Mucosa of stomach (tissue), 1 donor: Measurements from ENCODE around the gene CTCF.
"Not testable (repeated sequence)": the region's sequence is repeated elsewhere in the genome, so short reads cannot be mapped to it uniquely, and the experiment has no call there.

Source experiments
- H3K27me3 ChIP-seq: one replicate; pipeline ENCODE4 v1.7.0; 2013; ENCODE audit warnings: mild to moderate bottlenecking, low read length; ENCODE audit not compliant: control insufficient read depth, insufficient read depth
- H3K36me3 ChIP-seq: one replicate; pipeline ENCODE4 v1.7.0; 2013; ENCODE audit warnings: low read length; ENCODE audit not compliant: control insufficient read depth, insufficient read depth
- H3K4me1 ChIP-seq: one replicate; pipeline ENCODE4 v1.7.0; 2013; ENCODE audit warnings: mild to moderate bottlenecking, low read length; ENCODE audit not compliant: control insufficient read depth, insufficient read depth
- H3K4me3 ChIP-seq: one replicate; pipeline ENCODE4 v1.7.0; 2013; ENCODE audit warnings: low read length
- H3K9ac ChIP-seq: one replicate; pipeline ENCODE4 v1.7.0; 2013; ENCODE audit warnings: mild to moderate bottlenecking, low read length, moderate library complexity
- H3K9me3 ChIP-seq: one replicate; pipeline ENCODE4 v1.7.0; 2013; ENCODE audit warnings: mild to moderate bottlenecking, low read length, moderate library complexity; ENCODE audit not compliant: control insufficient read depth
- donor health status: Pancreatic carcinoma.

The CTCF gene, protein sequence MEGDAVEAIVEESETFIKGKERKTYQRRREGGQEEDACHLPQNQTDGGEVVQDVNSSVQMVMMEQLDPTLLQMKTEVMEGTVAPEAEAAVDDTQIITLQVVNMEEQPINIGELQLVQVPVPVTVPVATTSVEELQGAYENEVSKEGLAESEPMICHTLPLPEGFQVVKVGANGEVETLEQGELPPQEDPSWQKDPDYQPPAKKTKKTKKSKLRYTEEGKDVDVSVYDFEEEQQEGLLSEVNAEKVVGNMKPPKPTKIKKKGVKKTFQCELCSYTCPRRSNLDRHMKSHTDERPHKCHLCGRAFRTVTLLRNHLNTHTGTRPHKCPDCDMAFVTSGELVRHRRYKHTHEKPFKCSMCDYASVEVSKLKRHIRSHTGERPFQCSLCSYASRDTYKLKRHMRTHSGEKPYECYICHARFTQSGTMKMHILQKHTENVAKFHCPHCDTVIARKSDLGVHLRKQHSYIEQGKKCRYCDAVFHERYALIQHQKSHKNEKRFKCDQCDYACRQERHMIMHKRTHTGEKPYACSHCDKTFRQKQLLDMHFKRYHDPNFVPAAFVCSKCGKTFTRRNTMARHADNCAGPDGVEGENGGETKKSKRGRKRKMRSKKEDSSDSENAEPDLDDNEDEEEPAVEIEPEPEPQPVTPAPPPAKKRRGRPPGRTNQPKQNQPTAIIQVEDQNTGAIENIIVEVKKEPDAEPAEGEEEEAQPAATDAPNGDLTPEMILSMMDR

DNA sequence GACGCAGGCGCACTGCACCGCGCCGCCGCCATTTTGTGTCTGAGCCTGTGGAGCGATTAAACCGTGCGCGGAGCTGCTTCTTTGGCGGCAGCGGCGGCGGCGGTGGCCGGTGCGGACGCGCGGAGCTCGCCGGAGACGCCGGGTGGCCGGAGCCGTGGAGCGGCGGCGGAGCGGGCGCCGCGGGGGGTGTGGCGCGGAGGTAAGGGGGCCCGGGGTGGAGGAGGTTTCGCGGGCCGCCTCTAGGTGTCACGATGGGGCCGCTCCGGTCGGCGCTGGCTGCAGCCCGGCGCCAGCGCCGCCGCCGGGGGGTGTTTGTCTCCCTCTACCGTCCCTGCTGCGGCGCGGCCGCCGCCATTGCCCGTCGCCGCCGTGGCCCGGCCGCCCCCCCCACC, at the start of gene CTCF:
TSS of gene CTCF (plus strand) at position 1 of the 392 bp plus-strand sequence. CDS start 48,307 bp downstream, outside the sequence.
- peaks cover 14% of the 10 kb centered on the region for H3K4me1 ChIP-seq
- peak within 1 kb of the TSS; percentile 38 for H3K4me3 ChIP-seq
- no peaks in the 10 kb centered on the region for H3K36me3 ChIP-seq
- H3K9me3 ChIP-seq = no peaks in the 10 kb centered on the region
- H3K27me3 ChIP-seq = no peaks in the 10 kb centered on the region
- peak within 1 kb of the TSS; percentile 91 for H3K9ac ChIP-seq

DNA sequence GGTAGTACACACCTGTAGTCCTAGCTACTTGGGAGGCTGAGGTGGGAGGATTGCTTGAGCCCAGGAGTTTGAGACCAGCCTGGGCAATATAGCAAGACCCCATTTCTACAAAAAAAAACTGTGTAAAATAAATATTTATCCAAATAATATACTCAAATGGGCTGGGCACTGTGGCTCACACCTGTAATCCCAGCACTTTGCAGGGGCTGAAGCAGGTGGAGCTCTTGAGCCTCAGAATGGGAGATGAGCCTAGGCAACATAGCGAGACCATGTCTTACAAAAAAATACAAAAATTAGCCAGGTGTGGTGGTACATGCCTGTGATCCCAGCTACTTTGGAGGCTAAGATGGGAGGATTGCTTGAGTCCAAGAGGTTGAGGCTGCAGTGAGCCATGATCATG, 48.4 kb upstream of the CTCF start:
- H3K36me3 ChIP-seq, H3K9ac ChIP-seq, H3K4me1 ChIP-seq, H3K9me3 ChIP-seq, H3K27me3 ChIP-seq, H3K4me3 ChIP-seq: not testable (repeated sequence)

DNA sequence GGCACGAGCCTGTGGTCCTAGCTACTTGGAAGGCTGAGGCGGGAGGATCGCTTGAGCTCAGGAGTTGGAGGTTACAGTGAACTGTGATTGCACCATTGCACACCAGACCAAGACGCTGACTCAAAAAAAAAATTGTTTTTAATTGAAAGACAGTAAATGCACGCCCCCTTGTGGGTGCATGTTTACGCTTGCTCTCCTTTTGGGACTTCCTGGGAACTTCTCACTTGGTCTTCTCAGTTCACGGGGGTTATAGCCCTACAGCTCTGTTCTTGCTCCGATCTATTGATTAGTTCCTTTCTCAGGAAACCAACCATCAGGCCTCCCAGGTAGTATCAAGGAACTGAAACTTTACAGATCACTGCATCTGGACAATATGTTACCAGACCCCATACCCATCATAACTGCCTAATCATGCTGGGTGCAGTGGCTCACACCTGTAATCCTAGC, 47.9 kb upstream of the CTCF start:
- Histone ChIP-seq H3K4me3 (no peak overlapping the region), H3K27me3 (no peaks in the 10 kb centered on the region), H3K4me1 (no peaks in the 10 kb centered on the region), H3K9me3 (no peaks in the 10 kb centered on the region), H3K36me3 (no peaks in the 10 kb centered on the region), H3K9ac (no peak overlapping the region)

DNA sequence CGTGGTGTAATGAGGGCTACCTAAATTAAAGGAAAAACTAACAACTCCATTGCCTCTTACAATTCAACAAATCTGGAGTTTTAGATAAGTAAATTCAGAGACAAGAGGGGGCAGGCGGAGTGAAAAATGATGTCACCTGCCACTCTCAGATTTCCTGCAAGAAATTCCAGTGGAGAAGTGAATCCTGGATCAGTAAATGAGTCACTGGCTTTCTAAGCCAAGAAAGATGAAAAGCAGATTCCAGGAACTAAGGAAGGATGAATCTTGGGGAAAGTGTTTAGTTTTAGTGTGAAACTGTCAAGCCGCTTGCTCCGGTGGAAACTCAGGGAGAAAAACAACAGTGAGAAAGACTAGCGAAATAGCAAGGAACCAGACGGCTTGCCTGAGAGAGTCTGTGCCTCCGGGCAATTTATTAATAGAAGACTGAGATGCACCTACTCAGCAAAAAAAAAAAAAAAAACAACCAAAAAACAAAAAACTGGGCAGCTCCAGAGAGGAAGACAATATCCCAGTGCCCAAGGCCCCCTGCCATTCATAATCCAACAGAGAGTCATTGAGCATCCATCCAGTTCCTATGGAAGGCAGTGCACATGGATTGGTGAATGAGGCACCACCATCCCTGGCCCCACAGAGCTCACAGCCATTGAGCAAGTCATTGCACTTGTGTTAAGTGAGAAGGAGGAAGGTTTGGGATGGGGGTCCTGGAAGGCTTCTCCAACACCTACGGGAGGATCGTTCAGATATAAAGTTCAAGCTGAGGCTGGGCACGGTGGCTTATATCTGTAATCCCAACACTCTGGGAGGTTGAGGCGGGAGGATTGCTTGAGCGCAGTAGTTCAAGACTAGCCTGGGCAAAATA, 45.8 kb upstream of the CTCF start:
- Histone ChIP-seq H3K4me3 (no peak overlapping the region), H3K27me3 (no peaks in the 10 kb centered on the region), H3K4me1 (peaks cover 7% of the 10 kb centered on the region), H3K9me3 (no peaks in the 10 kb centered on the region), H3K36me3 (no peaks in the 10 kb centered on the region), H3K9ac (no peak overlapping the region)

DNA sequence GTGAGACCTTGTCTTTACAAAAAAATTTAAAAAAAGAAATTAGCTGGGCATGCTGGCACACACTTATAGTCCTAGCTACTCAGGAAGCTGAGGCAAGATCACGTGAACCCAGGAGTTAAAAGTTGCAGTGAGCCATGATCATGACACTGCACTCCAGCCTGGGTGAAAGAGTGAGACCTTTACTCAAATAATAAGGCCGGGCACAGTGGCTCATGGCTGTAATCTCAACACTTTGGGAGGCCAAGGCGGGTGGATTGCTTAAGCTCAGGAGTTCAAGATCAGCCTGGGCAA, 45.2 kb upstream of the CTCF start:
- Histone ChIP-seq H3K4me1 (peaks cover 10% of the 10 kb centered on the region), H3K27me3 (no peaks in the 10 kb centered on the region), H3K36me3 (no peaks in the 10 kb centered on the region), H3K4me3 (no peak overlapping the region), H3K9ac (no peak overlapping the region), H3K9me3 (no peaks in the 10 kb centered on the region)

DNA sequence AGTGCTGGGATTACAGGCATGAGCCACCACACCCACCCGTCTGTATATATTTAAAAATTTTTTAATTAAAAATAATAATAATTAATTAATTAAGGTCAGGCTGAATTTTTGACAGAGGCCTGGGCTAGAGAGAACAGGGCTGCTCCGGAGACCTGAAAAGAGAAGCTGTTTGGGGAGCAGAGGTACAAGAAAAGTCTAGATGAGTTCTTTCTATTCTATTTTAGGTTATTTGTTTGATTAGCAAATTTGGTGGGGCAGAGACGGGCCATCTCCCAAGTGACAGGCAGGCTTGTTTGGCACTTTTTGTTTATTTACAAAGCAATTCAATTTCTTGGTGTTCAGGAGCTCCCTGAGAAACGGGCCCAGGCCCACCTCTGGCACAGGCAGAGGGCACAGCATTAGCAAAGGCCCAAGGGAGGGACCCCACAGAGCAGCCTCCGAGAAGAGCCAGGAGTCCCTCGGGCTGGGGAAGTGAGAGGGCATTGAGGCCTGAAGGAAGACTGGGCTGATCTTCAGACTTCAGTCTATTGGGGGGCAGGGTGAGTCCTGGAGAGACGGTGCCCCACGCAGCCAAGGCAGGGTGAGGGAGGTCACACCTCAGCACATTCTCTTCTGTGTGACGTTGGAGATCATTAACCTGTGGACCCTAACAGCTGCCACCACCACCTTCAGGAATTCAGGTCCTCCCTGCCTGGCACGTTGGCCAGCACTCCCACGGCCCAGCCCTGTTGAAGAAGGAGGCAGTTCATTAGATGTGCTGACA, 44.5 kb upstream of the CTCF start:
- H3K36me3 ChIP-seq = no peaks in the 10 kb centered on the region
- no peaks in the 10 kb centered on the region for H3K9me3 ChIP-seq
- no peak overlapping the region for H3K9ac ChIP-seq
- H3K27me3 ChIP-seq = no peaks in the 10 kb centered on the region
- peaks cover 10% of the 10 kb centered on the region for H3K4me1 ChIP-seq
- no peak overlapping the region for H3K4me3 ChIP-seq

DNA sequence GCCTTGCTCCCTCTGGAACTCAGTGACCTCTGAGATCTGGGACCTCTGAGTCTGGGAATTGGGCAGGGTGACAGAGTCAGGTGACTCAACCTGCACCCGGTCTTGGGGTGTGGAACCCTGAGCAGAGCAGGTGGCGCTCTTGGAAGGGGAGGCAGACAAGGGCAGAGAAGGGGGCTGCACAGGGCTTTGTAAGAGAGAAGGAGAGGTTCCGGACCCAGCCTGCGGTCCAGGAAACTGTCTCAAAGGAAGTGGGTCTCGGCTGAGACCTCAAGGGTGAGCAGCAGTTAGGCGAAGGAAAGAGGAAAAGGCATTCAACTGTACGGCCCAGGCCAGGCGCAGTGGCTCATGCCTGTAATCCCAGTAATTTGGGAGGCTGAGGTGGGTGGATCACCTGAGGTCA, 43.6 kb upstream of the CTCF start:
- Histone ChIP-seq H3K27me3 (no peaks in the 10 kb centered on the region), H3K4me1 (peaks cover 10% of the 10 kb centered on the region), H3K9me3 (no peaks in the 10 kb centered on the region), H3K9ac (no peak overlapping the region), H3K4me3 (no peak overlapping the region), H3K36me3 (no peaks in the 10 kb centered on the region)

DNA sequence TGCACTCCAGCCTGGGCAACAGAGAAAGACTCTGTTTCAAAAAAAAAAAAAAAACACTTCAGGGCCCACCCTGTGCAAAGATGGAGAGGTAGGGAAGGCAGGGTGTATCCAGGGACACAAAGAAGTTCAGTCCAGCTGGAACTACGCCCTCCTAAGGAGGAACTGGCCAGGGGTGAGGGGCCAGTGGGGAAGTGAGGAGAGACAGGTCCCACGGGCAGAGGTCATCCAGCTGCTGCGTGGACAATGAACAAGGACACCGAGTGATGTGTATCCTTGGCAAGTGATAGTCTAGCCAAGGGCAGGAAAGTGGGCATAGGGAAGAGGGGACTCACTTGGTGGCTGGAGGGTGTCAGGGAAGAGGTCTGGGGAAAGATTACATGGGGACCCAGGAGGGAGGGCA, 43.1 kb upstream of the CTCF start:
- Histone ChIP-seq H3K9ac (no peak overlapping the region), H3K36me3 (no peaks in the 10 kb centered on the region), H3K4me1 (peaks cover 10% of the 10 kb centered on the region), H3K9me3 (no peaks in the 10 kb centered on the region), H3K27me3 (no peaks in the 10 kb centered on the region), H3K4me3 (no peak overlapping the region)

DNA sequence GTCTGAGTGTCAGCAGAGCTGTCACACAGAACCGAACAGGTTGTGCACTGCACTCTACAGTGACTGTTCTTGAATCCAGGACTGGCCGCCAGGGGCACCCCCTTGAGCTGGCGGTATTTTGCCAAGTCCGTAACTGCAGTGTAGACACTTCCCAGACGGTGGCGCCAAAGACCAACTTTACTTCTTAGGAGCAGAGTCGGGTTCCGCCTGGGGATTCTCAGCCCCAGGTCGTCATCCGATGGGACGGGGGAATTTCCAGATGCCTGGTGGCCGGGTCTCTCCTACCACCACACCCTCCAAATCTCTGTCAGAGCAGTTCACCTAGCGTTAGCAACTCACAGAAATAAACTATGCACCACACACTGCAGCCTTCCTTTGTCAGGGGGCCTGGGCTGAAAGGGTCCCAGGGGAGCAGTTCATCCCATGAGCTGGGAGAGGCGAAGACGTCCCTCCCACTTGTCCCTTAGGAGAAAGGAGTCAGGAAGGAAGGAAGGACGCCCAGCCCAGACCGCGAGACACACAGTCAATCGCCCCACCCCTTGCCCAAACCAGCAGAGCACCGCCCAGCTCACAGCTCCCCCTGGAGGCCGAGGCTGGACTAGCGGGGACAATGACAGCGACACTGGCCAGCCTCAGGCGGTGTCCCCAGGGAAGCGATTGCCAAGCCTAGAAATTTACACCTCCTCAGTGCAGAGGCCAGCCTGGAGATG, 41.1 kb upstream of the CTCF start:
- Histone ChIP-seq H3K4me3 (peak overlapping the region; percentile 29), H3K4me1 (peaks cover 10% of the 10 kb centered on the region), H3K9ac (peak overlapping the region; percentile 68)

DNA sequence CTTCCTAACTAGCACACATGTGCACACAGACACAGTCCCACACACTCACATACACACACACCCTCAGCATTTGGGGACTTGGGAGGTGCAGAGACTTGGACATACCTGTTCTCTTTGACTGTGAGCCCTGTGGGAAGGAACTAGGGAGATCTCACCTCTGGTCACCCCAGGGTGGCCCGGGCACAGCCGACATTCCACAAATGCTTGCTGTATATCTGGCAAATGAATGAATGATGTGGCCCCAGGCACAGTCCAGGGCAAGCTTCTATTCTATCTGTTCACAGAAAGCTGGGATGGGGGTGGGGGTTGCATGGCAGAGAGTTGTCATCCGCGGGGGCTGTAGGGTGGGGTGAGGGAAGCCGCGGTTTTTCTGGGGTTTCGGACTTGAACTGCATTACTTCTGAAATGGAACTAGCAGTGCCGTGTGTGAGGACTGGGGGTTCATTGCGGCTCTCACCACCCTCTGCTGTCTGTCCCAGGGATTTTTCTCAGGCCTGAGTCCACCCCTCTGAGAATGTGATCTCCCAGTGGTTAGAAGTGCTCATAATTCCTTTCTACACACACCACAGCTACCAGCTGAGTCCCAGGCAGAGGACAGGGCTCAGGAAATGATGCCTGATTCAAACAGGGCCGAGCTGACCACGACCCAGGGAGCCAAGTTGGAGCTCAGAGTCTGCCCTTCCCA, 37.0 kb upstream of the CTCF start:
- peaks cover 12% of the 10 kb centered on the region for H3K27me3 ChIP-seq
- H3K4me3 ChIP-seq = no peak overlapping the region
- no peaks in the 10 kb centered on the region for H3K36me3 ChIP-seq
- peaks cover 28% of the 10 kb centered on the region for H3K4me1 ChIP-seq
- no peak overlapping the region for H3K9ac ChIP-seq
- no peaks in the 10 kb centered on the region for H3K9me3 ChIP-seq

More for the DNA sequence above, 41.1 kb upstream of the CTCF start:
- Histone ChIP-seq H3K27me3 (no peaks in the 10 kb centered on the region), H3K36me3 (no peaks in the 10 kb centered on the region), H3K9me3 (no peaks in the 10 kb centered on the region)
